Activated naive CD8-positive, alpha-beta T cell treated with anti-CD3 and anti-CD28 coated beads, Interleukin-2, amount 50 U/mL, for 16 hours (primary cell): ENCODE results near the gene TOR2A.

ENCODE experiments used
- DNase-seq: peaks from one replicate; pipeline ENCODE4 v3.0.0-alpha.2; 2020; ENCODE audit warnings: low read depth, low spot score

TOR2A gene

DNA sequence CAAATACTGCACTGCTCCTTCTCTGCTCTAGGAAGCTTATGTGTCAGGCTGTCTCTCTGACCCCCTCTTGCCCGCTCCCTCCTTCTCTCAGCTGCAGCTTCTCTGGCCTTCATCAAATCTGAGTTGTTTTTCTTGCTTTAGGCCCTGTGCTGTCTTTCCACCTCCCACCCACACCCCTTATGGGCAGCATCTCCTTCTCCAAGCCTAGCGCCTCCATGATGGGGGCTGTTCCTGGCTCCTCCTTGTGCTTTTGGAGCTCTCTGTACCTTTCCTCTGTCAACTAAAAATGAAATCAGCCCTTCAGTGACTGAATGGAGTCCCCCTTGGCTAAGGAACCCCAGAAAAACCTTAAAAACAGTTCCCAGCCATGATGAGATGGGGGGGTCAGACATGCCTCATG lies 35.0 kb downstream of the TOR2A start:
- no peak for DNase-seq

DNA sequence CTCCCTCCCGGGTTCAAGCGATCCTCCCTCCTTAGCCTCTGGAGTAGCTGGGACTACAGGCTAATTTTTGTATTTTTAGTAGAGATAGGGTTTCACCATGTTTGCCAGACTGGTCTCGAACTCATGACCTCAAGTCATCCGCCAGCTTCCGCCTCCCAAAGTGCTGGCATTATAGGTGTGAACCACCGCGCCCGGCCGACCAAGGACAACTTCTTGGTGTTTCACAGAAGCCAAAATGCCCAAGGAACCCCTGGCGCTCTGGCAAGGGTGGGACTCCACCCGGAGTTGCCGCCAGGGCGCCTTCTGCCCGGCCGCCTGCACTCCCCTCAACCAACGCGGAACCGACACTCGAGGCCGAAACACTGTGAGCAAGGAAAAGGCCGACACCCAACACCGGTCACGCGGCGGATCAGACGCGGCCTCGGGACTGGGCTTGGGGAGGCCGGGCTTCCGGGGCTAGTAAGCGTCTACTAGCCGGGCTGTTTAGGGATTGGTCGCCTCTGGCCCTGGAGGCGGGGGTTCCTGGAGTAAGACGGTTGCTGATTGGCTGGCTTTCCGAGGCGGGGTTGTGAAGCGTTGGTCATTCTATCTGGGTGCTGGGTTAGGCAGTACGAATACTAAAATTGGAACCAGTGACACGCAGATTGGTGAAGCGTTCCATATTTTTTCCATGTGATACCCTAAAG lies 36.0 kb downstream of the TOR2A start:
- peak; percentile 76 for DNase-seq

DNA sequence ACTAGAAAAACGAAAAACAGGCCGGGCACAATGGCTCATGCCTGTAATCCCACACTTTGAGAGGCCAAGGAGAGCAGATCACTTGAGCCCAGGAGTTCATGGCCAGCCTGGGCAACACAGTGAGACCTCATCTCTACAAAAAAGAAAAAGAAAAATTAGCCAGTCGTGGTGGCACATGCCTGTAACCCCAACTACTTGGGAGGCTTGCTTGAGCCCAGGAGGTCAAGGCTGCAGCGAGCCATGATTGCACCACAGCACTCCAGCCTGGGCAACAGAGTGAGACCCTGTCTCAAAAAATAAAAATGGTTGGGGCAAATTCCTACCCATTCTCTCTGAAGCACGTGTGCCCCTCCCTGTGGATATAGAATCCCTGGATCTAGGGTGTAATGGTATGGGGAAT lies 36.7 kb downstream of the TOR2A start:
- DNase-seq, result no peak

DNA sequence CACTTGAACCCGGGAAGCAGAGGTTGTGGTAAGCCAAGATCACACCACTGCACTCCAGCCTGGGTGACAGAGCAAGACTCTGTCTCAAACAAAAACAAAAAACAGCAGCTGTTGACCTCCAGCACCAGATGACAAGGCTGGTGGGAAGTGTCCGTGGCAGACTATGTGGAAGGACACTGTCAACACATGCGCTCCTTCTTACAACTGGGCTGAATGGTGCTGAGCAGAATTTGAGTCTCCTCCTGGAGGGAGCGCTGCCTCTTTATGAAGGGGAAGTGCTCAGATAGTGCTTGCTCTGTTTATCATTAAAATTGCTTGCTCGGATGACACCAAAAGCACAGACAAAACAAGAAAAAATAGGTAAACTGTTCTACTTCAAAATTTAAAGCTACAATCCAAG lies 37.5 kb downstream of the TOR2A start:
- no peak for DNase-seq

DNA sequence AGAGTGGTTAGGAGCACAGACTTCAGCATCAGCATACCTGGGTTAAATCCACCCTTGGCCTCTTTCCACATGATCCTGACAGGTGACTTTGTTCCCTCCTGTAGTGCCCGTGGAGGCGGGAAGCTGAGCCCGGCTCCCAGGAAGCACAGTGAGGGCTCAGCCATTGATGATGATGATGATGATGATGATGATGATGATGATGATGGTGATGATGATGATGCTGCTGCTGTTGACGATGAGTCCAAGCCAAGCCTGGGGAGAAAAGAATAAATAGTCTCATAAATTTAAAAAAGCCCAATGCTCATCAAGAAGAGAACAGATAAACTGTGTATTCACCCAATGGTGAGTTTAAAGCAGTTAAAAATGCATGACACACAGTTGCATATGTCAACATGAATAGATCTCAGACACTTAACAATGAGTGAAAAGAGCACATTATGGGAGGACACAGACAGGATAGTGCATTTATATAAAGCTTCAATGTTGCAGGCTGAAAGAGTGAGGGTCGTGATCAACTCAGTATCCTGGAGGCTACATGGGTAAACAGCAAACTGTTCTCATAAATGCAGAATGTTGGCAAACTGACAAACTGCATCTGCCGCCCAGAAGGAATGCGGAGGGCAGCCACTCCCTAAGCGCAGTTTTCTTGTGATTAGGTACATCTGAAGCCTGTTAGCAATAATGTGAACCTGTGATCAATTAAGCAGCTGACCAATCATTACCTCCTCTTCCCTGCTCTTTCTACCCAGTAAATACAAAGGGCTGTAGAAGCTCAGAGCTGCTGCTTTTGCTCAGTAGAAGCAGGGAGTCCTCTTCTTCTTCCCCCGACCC lies 40.0 kb downstream of the TOR2A start:
- DNase-seq, result no peak

DNA sequence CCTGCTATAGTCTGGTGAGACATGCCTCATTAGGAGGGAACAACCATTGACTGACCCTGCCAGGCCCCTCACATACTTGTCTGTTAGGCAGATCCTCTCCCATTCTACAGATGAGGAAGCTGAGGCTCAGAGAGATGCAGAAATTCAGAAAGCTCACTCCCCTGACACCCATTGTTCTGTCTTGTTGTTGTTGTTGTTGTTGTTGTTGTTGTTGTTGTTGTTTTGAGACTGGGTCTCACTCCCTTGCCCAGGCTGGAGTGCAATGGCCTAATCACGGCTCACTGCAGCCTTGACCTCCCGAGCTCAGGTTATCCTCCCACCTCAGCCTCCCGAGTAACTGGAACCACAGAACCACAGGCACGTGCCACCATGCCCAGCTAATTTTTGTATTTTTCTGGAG lies 41.4 kb downstream of the TOR2A start:
- DNase-seq, result no peak

DNA sequence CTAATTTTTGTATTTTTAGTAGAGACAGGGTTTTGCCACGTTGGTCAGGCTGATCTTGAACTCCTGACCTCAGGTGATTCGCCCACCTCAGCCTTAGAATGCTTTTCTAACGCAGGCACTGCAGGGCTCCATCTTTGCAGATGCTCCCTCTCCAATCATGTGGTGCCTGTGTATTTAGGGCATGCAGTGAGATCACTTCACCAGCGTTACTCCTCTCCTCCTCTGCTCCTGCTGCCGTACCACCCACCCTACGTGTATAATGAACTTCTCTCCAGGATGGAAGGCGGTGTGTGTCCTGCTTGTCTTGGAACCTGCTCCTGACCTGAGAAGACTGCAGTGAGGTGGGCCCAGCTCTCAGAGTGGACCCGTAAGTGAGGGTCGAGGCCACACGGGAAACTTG lies 42.0 kb downstream of the TOR2A start:
- no peak for DNase-seq

DNA sequence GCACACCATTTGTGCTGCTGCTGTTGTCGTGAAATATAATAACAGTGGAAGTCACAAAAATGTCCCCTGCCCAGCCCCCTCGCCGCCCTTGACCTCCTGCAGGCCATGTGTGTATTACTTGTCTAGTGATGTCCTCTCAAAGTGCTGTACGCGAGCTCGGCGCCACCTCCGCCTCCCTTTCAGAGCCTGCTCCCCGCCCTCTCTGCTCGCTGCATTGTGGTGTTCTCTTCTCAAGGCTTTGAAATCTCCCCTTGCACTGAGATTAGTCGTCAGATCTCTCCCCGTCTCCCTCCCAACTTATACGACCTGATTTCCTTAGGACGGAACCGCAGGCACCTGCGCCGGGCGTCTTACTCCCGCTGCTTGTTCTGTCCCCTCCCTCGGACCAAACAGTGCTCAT lies 43.0 kb downstream of the TOR2A start:
- DNase-seq, result no peak

DNA sequence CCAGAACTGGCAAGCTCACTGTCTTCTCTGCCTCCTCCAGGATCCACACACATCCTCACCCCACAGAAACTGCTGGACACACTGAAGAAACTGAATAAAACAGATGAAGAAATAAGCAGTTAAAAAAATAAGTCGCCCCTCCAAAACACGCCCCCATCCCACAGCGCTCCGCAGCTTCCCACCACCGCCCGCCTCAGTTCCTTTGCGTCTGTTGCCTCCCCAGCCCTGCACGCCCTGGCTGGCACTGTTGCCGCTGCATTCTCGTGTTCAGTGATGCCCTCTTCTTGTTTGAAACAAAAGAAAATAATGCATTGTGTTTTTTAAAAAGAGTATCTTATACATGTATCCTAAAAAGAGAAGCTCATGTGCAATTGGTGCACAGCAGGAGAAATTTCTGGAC lies 44.4 kb downstream of the TOR2A start:
- DNase-seq, result no peak

DNA sequence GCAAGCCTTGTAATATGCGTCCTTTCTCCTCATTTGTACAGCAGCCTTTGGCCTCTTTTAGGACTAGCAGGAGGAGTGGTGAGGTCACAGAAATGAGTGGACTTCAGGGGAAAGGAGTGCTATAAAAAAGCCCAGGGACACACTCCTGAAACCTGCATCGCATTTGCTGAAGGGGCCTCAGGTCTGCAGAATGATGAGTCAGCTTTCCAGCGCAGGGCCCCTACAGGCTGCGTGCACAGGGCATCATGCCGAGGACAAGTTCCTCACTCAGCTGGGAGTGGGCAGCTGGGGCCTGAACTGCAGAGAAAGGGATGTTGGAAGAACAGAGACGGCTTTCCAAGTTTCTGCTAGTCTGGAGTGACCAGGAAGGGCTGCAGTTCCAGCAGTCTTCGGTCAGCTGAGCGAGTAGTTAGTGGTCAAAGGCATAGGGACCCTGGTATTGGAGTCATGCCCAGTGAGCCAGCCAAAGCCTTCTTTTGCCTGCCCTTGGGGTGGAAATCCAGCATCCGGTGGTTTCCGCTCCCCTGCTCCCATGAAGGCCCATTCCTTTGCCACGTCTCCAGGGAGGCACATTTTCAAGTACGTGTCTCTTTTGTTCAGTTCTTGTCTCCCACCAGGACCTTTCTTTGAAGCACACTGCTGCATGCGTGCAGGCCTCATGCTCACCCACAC lies 45.6 kb downstream of the TOR2A start:
- DNase-seq, result no peak

DNA sequence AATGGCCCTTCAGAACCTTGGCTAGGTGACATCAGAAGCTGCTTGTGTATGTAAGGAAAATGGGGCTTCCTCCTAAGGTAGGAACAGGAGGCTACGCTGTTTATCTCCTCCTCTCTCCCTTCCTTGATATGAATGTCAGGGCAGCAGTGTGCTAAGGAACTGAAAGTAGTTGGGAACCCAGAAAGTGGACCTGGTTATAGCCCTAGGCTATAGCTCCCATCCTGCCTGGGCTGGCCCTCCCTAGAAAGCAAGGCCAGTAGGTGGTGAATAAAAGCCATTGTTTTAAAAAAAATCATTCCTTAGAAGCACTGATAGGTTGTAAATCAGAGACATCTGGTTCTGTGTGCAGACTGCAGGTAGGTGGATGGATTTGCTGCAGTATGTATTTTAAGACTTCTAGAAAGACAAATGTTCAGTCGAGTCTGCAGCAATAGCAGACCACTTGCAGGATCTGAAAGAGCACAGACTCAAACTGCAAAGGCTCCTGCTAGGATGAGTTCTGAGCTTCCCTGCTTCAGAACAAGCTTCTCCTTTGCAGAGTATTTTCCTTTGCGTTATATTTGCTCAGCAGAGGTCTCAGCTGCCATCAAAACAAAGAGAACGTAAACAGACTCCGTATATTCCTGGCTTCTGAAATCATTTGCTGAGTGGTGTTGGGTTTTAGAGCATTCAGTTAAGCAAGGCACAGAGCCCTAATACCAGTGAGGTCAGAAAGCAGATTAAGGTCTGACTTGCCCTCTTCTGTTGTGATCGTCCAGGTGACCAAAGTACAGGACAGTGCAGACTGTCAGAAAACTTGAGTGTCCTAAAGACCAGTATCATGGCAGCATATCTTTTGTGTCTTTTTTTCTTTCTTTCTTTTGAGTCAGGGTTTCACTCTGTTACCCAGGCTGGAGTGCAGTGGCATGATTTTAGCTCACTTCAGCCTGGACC lies 48.4 kb downstream of the TOR2A start:
- DNase-seq, result no peak

DNA sequence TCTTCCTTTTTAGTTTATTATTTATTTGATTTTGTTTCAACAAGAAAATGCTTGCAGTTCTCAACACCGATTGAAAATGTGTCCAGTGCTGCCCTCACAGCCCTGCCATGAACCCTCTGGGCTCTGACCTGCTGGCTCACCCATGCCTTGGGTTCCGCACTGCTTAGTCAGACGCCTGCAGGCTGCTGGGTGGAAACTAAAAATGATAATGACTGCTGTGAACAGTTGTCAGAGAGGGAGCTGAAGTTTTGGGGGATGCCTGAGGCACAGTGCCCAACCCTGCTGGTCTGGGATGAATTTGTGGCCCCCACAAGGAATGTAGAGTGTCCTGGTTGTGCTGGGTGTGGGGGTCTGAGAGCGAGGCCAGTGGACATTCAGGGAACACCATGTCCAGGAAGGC lies 50.5 kb downstream of the TOR2A start:
- no peak for DNase-seq

DNA sequence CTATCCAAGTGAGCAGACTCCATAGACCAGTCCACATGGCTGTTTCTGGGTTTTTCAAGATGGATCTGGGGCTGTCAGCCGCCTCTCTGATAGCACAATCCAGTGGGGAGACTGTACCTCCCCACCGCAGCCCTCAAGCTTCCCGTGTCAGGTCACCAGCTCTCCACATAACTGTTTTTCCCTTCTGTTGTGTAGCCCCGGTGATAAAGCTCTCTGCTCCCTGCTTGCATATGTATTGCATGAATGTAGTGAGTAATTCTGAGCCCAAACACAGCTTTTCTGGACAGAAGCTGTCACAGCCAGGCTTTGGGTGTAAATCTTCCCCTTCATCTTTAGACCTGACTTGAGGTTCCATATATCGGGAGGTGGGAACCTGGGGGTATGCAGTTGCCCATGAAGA lies 51.4 kb downstream of the TOR2A start:
- no peak for DNase-seq

DNA sequence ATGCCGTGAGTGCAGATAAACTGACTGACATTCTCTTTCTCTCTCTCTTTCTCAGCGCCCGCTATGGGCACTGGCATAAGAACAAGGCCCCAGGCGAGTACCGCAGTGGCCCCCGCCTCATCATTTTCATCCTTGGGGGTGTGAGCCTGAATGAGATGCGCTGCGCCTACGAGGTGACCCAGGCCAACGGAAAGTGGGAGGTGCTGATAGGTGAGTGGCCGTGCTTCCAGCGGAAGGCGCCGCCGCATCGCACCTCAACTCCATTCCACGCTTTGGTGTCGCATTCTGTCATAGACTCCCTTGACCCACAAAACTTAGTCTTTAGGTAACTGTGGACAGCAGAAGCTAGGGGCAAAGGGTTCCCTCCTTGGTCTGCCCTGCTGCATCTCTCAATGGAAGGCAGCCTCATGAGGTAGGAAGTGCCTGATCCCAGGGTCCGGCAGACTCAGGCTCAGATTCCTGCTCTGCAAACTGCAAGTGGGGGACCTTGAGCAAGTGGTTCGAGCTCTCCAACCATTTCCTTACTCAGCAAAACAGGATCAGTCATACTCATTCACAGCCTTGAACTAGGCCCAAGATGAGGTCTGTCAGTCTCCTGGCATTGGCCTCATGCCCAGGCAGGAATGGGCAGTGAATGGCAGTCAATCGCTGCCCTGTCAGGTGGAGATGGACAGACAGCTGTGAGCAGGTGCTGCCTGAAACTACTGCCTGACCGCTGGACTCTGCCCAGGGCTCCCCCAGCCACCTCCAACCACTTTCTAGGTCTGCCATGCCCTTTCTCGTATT lies 52.5 kb downstream of the TOR2A start:
- DNase-seq, result no peak
